Liver (tissue), 9 donors: ENCODE measurements around the gene EEF1B2. TPM values are rescaled to one million over a fixed set of nuclear protein-coding genes. Genes with fewer than 3 reads are reported as not detected.

ENCODE experiments used
- DNase-seq: peaks from one replicate; pipeline ENCODE4 v3.0.0-alpha.2; 2017; ENCODE audit warnings: low spot score
- H3K27ac ChIP-seq, 2 donors: one replicate each; pipeline ENCODE4 v1.7.0; 2013; ENCODE audit warnings: inconsistent platforms in 2 of 2, low read length in 2 of 2, control low read depth in 1 of 2, low read depth in 1 of 2, mild to moderate bottlenecking in 1 of 2
- H3K27me3 ChIP-seq, 4 donors: one replicate each; pipeline versions ENCODE4 v1.6.1 to v1.7.0; 2013; ENCODE audit warnings: low read length in 3 of 4, inconsistent platforms in 1 of 4, mild to moderate bottlenecking in 1 of 4, moderate library complexity in 1 of 4; ENCODE audit not compliant: control insufficient read depth in 4 of 4, insufficient read depth in 4 of 4
- H3K36me3 ChIP-seq, 4 donors: one replicate each; pipeline versions ENCODE4 v1.6.1 to v1.7.0; 2013; ENCODE audit warnings: low read length in 3 of 4, mild to moderate bottlenecking in 3 of 4, low read depth in 1 of 4, moderate library complexity in 1 of 4; ENCODE audit not compliant: control insufficient read depth in 4 of 4, insufficient read depth in 3 of 4
- H3K4me1 ChIP-seq, 4 donors: one replicate each; pipeline versions ENCODE4 v1.6.1 to v1.7.0; 2013; ENCODE audit warnings: low read length in 3 of 4, mild to moderate bottlenecking in 3 of 4, moderate library complexity in 1 of 4; ENCODE audit not compliant: control insufficient read depth in 4 of 4, insufficient read depth in 4 of 4
- H3K4me3 ChIP-seq, 3 donors: one replicate each; pipeline versions ENCODE4 v1.6.1 to v1.7.0; 2013; ENCODE audit warnings: low read length in 3 of 3, control low read depth in 1 of 3, low read depth in 1 of 3, mild to moderate bottlenecking in 1 of 3
- H3K9ac ChIP-seq, 2 donors: one replicate each; pipeline ENCODE4 v1.7.0; 2013; ENCODE audit warnings: low read length in 2 of 2, mild to moderate bottlenecking in 2 of 2, moderate library complexity in 2 of 2, control low read depth in 1 of 2, low read depth in 1 of 2
- H3K9me3 ChIP-seq, 4 donors: one replicate each; pipeline versions ENCODE4 v1.6.1 to v1.7.0; 2013; ENCODE audit warnings: low read length in 3 of 4; ENCODE audit not compliant: control insufficient read depth in 4 of 4
- EGR1 ChIP-seq, 2 donors: IDR thresholded peaks; 2 replicates each; pipeline ENCODE4 v1.6.1; 2016 to 2018; ENCODE audit warnings: antibody characterized with exemption in 2 of 2, low read depth in 2 of 2
- FOXA1 ChIP-seq: IDR thresholded peaks from 2 replicates; pipeline ENCODE4 v1.6.1; 2016; ENCODE audit warnings: antibody characterized with exemption
- FOXA2 ChIP-seq: IDR thresholded peaks from 2 replicates; pipeline ENCODE4 v1.6.1; 2016; ENCODE audit warnings: antibody characterized with exemption
- GABPA ChIP-seq, 2 donors: IDR thresholded peaks in 1 of 2; conservative IDR thresholded peaks in 1 of 2; 2 replicates each; pipeline ENCODE4 v1.6.1; 2016; ENCODE audit warnings: antibody characterized with exemption in 2 of 2, mild to moderate bottlenecking in 1 of 2, moderate library complexity in 1 of 2
- HNF4A ChIP-seq, 2 donors: conservative IDR thresholded peaks; 2 replicates each; pipeline ENCODE4 v1.6.1; 2016; ENCODE audit warnings: antibody characterized with exemption in 2 of 2, mild to moderate bottlenecking in 2 of 2
- HNF4G ChIP-seq: IDR thresholded peaks from 2 replicates; pipeline ENCODE4 v1.6.1; 2016; ENCODE audit warnings: antibody characterized with exemption
- NR2F2 ChIP-seq: IDR thresholded peaks from 2 replicates; pipeline ENCODE4 v1.6.1; 2016; ENCODE audit warnings: antibody characterized with exemption
- RAD21 ChIP-seq, 2 donors: IDR thresholded peaks; 2 replicates each; pipeline ENCODE4 v1.6.1; 2016; ENCODE audit warnings: antibody characterized with exemption in 2 of 2, mild to moderate bottlenecking in 2 of 2
- REST ChIP-seq: IDR thresholded peaks from 2 replicates; pipeline ENCODE4 v1.6.1; 2016; ENCODE audit warnings: antibody characterized with exemption, mild to moderate bottlenecking
- RXRA ChIP-seq, 2 donors: IDR thresholded peaks; 2 replicates each; pipeline ENCODE4 v1.6.1; 2017 to 2018; ENCODE audit warnings: antibody characterized with exemption in 2 of 2, mild to moderate bottlenecking in 1 of 2
- SP1 ChIP-seq: IDR thresholded peaks from 2 replicates; pipeline ENCODE4 v1.6.1; 2018; ENCODE audit warnings: antibody characterized with exemption, mild to moderate bottlenecking
- TAF1 ChIP-seq: conservative IDR thresholded peaks from 2 replicates; pipeline ENCODE4 v1.6.1; 2016; ENCODE audit warnings: antibody characterized with exemption, mild to moderate bottlenecking
- YY1 ChIP-seq: IDR thresholded peaks from 2 replicates; pipeline ENCODE4 v1.6.1; 2016; ENCODE audit warnings: antibody characterized with exemption, mild to moderate bottlenecking
- ZBTB33 ChIP-seq: IDR thresholded peaks from 2 replicates; pipeline ENCODE4 v1.6.1; 2016; ENCODE audit warnings: antibody characterized with exemption
- WGBS: extraction: QIAGEN DNeasy Blood & Tissue Kit; methylation state at CpG from one replicate; pipeline ENCODE4 v1.1.7; 2013; 5-methylcytosine and 5-hydroxymethylcytosine counted together
- polyA plus RNA-seq, 2 donors: library from polyadenylated mRNA; stranded (reverse) in 1 of 2; unstranded in 1 of 2; fragments of 200-250 nt in 1 of 2; fragments of >200 nt in 1 of 2; fragmentation: Nextera tagmentation in 1 of 2; extraction: Ambion mirVana in 1 of 2; gene quantifications; one replicate each; pipeline versions ENCODE4 v1.2.1 to v1.2.3, GENCODE V29; 2013 to 2015
- total RNA-seq, 2 donors: library from RNA; depleted of rRNA; stranded (reverse); fragments of >200 nt; gene quantifications; one replicate each; pipeline ENCODE4 v1.2.3, GENCODE V29; 2014
- TF ChIP-seq, protein P1 (sequence below): fragments of 150-350 bp; IDR thresholded peaks from 2 replicates; pipeline ENCODE4 v1.5.1; 2017; ENCODE audit warnings: improper control_type of control experiment, low read depth, low read length; ENCODE audit not compliant: missing input control
- TF ChIP-seq, protein P2 (sequence below): IDR thresholded peaks from 2 replicates; pipeline ENCODE4 v1.6.1; 2016; ENCODE audit warnings: antibody characterized with exemption
- TF ChIP-seq, protein P3 (sequence below): IDR thresholded peaks from 2 replicates; pipeline ENCODE4 v1.6.1; 2016; ENCODE audit warnings: antibody characterized with exemption
- donor health status: healthy.
- donor health status: healthy.
- donor health status: healthy.
- donor health status: healthy.
- donor health status: healthy.

EEF1B2 gene
- total and polyA plus RNA-seq, 4 donors, result 143 to 365 (median 257) TPM

DNA sequence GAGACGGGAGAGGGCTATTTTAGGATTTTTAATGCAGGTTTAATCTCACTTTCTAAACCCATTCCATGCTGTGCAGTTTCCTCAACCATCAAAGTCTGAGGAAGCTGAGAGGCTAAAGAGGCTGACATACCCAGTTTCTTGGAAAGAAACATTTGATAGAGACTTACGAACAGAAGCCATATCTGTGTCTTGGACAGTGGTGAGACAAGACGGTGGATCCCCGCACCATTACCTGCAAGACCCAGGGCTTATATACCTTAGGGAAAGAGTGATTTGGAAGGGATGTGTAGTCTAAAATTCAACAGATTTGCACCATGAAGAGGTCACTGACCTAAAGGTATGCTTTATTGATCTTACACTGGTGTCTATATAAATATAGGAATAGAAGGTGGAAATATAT lies 13.5 kb downstream of the EEF1B2 start:
- Histone ChIP-seq H3K27ac (no peak overlapping the region), H3K4me3 (no peak overlapping the region), H3K4me1 (no peaks in the 10 kb centered on the region), H3K9me3 (no peaks in the 10 kb centered on the region), H3K27me3 (no peaks in the 10 kb centered on the region), H3K36me3 (no peaks in the 10 kb centered on the region), H3K9ac (no peak overlapping the region)
- 96% methylated on average over 4 of the region's 4 CpGs for WGBS
- TF ChIP-seq TAF1 (no peak), RXRA (IDR thresholded peaks at IDR 0.05) (no peak), EGR1 (IDR thresholded peaks at IDR 0.05; ENCODE audit: low read depth in 2 of 2) (no peak), YY1 (no peak), SP1 (no peak), FOXA2 (no peak), NR2F2 (no peak), HNF4G (no peak), GABPA (IDR thresholded peaks at IDR 0.05 in 1 of 2, conservative IDR thresholded peaks at IDR 0.05 in 1 of 2) (no peak), HNF4A (conservative IDR thresholded peaks at IDR 0.05) (no peak), ZBTB33 (no peak), FOXA1 (no peak), RAD21 (IDR thresholded peaks at IDR 0.05) (no peak)
- TF ChIP-seq, protein P1, sequence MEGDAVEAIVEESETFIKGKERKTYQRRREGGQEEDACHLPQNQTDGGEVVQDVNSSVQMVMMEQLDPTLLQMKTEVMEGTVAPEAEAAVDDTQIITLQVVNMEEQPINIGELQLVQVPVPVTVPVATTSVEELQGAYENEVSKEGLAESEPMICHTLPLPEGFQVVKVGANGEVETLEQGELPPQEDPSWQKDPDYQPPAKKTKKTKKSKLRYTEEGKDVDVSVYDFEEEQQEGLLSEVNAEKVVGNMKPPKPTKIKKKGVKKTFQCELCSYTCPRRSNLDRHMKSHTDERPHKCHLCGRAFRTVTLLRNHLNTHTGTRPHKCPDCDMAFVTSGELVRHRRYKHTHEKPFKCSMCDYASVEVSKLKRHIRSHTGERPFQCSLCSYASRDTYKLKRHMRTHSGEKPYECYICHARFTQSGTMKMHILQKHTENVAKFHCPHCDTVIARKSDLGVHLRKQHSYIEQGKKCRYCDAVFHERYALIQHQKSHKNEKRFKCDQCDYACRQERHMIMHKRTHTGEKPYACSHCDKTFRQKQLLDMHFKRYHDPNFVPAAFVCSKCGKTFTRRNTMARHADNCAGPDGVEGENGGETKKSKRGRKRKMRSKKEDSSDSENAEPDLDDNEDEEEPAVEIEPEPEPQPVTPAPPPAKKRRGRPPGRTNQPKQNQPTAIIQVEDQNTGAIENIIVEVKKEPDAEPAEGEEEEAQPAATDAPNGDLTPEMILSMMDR, result no peak
- TF ChIP-seq, protein P2, sequence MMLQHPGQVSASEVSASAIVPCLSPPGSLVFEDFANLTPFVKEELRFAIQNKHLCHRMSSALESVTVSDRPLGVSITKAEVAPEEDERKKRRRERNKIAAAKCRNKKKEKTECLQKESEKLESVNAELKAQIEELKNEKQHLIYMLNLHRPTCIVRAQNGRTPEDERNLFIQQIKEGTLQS, result no peak
- DNase-seq, result no peak

DNA sequence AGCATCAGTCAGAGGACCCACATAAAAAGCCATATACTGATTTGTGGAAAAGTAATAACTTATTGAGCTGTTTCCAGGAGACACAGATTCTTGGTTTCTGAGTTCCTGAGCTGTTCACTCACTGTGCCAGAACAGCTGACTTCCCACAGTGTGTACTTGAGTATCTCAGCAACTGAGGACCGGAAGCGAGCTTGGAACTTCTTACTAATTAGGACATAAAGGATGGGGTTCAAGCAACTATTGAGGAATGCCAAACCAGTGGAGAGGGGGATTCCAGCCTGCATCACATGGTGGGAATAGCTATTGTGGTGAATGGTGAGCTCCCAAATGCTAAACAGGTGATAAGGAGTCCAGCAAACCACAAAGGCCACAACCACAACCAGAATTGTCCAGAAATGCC lies 16.4 kb downstream of the EEF1B2 start:
- WGBS, result 90% methylated on average over 2 of the region's 2 CpGs
- H3K27me3 ChIP-seq, result no peaks in the 10 kb centered on the region
- no peak for DNase-seq
- H3K27ac ChIP-seq, result no peak overlapping the region
- H3K4me3 ChIP-seq, result no peak overlapping the region
- no peaks in the 10 kb centered on the region for H3K36me3 ChIP-seq
- H3K4me1 ChIP-seq, result no peaks in the 10 kb centered on the region
- no peak overlapping the region for H3K9ac ChIP-seq
- H3K9me3 ChIP-seq, result no peaks in the 10 kb centered on the region
- TF ChIP-seq HNF4A (conservative IDR thresholded peaks at IDR 0.05) (no peak), ZBTB33 (no peak), RAD21 (IDR thresholded peaks at IDR 0.05) (no peak), REST (no peak), HNF4G (no peak), SP1 (no peak), NR2F2 (no peak), EGR1 (IDR thresholded peaks at IDR 0.05; ENCODE audit: low read depth in 2 of 2) (no peak), TAF1 (no peak), GABPA (IDR thresholded peaks at IDR 0.05 in 1 of 2, conservative IDR thresholded peaks at IDR 0.05 in 1 of 2) (no peak), YY1 (no peak), FOXA2 (no peak), FOXA1 (no peak)
- TF ChIP-seq, protein P1, result no peak
- TF ChIP-seq, protein P3, sequence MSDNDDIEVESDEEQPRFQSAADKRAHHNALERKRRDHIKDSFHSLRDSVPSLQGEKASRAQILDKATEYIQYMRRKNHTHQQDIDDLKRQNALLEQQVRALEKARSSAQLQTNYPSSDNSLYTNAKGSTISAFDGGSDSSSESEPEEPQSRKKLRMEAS, result no peak
- TF ChIP-seq, protein P2, result no peak
